NCI-H187 (cell line): ENCODE measurements around the gene BANF1.
"Not testable (repeated sequence)": the region's sequence is repeated elsewhere in the genome, so short reads cannot be mapped to it uniquely, and the experiment has no call there.

Experiments
- DNase-seq, 2 experiments: peaks; one replicate each; lab custom pipeline; 2025; lab: John Stamatoyannopoulos, UW

Gene BANF1

DNA sequence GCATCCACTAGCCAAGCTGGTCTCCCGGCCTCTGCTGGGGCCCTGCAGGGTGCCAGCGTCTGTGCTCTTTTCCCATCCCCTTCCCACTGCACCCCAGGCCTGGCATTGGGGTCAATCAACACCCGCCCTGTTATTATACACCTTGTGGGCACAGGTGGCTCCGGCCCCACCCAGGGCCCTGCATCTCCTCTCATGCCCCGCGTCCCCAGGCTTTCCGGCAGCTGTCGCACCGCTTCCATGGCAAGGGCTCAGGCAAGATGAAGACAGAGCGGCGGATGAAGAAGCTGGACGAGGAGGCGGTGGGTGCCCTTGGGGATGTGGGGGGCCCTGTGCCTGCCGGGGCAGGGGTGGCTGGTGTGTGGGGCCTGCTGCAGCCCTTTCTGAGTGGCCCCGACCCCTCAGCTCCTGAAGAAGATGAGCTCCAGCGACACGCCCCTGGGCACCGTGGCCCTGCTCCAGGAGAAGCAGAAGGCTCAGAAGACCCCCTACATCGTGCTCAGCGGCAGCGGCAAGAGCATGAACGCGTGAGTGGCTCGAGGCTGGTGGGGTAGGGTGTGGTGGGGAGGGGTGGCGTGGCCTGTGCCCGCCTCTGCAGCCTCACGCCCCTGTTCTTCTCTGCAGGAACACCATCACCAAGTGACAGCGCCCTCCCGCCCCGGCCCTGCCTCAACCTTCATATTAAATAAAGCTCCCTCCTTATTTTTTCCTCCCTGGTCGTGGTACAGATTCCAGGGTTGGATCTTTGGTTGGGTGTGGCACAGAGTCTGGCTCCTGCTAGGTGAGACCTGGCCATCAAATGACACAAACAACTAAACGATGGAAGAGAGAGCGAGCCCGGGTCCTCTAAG, 23.7 kb upstream of the BANF1 start:
- no peak for DNase-seq

DNA sequence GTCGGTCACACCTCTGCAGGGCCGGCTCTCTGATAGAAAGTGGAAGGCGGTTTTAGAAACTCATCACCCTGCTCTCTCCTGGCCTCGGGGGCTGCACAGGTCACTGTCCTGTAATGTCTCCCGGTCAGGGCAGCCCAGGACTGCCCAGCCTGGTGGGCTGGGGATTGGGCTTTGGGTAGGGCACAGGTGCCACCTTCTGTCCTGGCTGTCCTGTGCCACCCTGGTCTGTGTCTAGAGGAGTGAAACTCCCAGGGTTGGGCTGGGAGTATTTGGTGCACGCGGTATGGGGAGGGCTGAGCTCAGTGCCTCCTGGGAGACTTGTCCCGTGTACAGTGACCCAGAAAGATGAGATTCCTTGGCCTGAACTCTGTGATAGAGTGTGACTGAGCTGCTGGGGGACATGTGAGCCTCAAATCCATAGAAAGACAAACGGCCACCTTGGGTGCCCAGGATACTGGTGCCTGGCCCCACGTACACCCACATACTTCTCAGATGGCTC, 23.0 kb upstream of the BANF1 start:
- DNase-seq, result no peak

DNA sequence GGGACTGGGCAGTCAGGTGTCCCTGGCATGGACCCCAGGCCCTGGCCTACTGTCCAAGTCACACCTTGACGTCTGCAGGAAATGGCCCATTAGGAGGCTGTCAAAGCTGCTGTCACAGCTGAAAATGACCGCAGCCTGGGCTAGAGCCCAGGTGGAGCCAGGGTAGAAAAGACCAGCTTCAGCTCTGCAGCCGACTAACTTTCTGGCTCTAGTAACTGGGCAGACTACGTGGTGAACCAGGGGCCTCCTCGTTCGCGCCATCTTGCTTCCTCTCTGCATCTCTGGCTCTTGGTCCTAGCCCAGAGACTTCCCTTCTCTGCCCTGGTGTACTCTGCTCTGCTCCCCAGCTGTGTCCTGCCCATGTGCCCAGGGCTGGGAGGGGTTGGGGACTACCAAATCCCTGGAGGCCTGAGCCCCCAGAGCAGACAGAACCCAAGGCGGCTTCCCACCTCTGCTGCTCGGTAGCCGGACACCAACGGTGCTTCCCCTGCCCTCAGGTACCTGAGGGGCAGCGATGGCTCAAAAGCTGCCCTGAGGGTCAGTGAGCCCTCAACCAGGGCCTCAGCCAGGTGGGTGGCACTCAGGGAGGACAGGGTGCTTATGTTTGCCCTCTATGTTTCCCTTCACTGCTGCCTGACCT, 21.1 kb upstream of the BANF1 start:
- no peak for DNase-seq

DNA sequence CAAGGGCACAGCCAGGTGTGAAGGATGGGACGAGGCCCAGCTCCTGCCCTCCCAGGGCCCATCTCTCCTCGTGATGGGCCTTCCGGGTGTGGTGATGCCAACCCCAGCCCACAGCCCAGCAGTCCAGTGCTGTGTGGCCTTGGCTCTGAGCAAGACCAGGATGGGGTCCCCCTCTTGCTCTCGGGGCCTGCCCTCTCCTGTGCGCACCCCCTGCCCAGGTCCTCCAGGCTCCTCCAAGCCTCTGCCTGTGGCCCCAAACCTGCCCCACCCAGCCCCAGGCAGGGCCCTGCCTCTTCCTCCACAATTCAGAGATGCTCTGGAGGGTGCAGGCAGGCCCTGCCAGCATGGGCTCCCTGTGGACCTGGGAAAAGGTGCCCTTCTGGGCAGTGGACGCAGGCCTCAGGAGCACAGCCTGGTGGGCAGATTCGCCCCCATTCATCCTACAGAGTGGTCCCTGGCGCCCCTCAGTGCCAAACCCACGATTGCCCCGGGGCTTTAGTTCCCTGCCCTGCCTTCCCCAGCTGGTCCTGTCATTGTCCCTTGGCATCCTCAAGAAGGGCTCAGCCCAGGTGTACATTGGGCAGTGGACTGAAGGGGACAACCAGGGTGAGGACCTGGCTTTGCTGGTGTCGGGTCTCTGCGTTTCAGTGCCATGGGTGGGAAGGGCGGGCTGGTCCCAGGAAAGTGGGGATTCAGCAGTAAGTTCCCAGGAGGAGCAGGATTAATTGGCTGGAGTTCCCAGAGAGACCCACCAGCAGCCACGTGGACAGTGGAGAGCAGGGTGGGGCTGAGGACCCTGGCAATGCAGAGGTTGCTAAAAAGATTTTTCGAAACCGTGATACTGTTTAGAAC, 20.1 kb upstream of the BANF1 start:
- no peak for DNase-seq

DNA sequence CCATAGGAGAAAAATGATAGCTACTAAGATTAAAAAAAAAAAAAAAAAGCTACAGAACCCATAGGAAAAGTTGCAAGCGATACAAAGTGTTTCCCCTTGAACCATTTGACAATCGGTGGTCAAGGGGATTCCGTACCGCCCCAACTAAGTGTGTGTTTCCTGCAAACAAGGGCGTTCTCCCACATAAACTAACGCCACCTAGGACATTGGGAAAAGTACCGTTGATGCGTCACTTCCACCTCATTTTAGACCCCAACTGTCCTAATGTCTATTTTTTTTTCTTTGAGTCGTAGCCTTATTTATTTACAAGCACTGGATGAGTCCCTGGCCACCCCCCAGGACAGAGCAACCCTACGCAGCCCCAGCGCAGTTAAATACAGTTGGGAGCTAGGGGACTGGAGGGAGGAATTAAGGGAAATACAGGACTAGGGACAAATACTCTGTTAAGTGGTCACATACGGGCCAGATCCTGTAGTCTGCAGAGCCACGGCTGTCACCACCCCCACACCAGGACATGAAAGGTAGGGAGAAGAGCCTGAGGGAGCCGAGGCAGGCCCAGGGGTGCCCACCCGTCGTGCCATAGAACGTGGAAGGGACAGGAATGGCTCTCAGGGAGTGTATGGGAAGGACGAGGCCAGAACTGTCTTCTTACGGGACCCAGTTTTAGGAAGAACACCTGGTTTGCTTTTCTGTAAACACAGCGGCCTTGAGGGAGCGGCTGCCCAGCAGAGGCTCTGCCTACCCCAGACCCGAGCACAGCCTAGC, 19.3 kb upstream of the BANF1 start:
- DNase-seq, result no peak

DNA sequence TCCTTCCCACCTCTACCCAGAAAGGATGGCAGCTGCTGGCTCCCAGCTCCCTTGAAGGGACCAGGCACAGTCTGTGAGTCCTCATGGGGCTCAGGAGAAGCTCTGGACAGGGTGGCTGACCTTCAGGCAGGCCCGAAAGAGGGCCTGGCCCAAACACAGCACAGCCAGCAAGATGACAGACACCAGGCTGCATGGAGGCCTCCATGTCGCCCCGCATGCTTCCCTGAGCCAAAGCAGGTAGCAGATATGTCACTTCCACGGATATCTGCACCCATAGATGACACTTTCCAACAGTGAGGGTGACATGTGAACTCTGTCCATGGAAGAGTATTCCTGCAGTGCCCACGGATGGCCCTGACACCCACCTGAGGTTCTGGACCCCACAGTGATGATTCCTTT, 18.7 kb upstream of the BANF1 start:
- no peak for DNase-seq

DNA sequence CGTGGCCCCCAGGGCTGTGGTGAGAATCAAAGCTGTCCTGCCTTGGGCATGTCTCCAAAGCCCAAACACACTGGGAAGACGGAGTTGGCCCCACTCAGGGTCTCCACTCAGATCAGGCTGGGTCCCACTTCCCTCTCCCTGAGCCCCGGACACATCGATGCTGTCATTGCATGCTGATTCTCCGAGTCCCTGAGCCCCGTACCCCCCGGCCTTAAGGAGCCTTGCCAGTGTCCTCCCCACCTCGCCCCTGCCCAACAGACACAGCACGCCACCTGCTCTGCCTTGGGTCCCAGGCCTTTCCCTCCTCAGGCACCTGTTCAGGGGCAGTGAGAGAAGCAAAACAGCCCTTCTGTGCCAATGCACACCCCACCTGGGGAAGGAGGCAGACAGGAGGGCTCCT, 15.0 kb upstream of the BANF1 start:
- no peak for DNase-seq

DNA sequence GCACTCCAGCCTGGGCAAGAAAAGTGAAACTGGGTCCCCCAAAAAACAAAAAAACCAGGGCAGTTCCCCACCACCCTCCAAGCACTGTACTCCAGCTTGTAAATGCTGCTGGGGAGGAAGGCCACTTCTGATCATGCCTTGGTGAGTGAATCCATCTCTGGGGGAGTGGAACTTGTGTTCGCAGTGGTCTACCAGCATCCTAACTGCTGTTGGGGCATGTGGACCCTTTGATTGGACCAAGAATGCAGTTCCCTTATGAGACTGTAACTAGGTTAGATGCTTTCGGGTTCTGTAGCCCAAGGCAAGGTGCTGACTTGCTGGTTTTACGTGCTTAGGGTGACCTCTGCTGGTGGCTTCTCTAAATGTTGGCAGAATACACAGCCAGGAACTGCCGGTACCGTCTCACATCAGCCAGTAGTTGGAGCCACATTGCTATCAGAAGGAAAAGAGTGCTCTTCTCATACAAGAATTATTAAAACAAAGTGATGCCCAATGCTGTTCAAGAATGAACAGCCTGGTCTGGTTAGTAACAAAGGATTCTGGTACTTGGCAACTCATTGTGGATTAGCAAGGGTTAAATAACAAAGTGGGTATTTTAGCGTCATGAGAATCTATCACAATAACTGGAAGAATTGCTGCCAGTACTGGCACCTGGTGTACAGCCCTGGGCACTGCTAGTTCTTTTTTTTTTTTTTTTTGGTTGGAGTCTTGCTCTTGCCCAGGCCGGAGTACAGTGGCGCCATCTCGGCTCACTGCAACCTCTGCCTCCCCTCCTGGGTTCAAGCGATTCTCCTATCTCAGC, 13.3 kb upstream of the BANF1 start:
- peak; percentile 73 to 79 for DNase-seq

DNA sequence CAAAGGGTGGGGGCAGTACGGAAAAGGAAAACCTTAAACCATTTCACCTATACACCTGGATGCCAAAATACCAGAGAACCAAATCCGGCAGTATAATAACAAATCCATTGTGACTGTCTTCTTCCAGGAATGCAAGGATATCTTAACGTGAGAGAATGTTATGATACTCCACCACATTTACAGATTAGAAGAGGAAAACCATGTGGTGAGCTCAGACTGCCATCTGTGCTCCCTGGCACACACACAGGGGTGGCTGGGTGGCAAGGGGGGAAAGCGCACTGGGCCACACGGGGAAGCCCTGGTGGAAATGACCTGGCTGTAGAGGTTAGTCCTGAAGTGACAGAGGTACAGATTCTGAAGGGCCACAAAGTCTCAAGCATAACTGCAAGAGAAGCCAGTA, 10.2 kb upstream of the BANF1 start:
- no peak for DNase-seq

DNA sequence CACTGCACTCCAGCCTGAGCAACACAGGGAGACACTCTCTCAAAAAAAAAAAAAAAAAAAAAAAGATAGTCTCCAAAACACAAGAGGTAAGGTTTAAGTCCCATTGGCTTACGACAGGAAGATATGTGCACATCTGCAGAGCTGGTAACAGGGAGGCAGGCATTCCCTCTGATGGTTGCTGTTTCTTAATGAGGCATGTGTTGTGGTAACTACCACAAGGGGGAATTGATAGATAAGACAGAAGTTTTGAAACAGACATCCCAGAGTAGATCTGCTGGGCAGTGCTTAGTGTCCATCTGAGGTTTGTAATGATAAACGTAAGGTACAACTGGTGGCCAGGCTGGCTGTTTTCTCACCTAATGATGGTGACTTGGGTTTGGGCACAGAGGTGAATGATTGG, 5.0 kb upstream of the BANF1 start:
- DNase-seq, result no peak

DNA sequence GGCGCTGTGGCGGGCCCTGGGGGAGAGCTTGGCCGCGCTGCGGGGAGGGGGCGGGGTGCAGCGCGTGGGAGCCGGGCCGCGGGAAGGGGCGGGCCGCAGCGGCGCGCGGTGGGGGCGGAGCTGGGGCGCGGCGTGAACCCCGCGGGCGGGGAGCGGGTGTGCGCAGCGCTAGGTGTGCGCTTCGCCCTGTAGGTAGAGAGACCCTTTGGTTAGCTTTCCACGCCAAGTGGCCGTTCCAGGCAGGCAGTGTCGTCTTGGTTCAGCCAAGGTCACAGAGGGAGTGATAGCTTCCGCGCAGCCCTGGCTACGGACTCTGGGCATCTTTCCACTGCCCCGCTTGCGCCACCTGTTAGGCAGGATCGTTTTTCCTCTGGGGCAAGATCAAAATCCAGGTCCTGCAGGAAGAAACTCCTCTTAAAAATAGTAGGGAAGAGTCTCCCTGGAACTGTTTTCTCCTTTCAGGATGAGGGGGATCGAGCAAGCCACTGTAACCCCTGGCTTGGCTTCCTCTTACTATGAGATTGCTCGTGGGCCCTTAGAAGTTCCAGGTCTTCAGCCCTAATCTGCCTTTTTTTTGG, 434 bp downstream of the BANF1 start:
- peak in 1 of 2 experiments; percentile 51 for DNase-seq

DNA sequence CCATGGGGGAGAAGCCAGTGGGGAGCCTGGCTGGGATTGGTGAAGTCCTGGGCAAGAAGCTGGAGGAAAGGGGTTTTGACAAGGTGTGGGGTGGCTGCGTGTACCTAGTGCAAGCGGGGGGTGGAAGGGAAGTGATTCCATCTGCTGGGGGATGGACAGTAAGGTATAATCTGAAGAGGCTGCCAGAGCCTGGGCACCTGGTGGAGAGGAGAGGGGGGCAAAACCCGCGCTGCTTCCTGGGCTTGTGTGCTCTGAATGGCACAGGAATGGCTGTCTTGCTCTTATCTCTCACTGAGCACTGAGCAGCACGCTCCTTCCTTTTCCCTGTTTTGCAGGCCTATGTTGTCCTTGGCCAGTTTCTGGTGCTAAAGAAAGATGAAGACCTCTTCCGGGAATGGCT, 988 bp downstream of the BANF1 start:
- no peak for DNase-seq

DNA sequence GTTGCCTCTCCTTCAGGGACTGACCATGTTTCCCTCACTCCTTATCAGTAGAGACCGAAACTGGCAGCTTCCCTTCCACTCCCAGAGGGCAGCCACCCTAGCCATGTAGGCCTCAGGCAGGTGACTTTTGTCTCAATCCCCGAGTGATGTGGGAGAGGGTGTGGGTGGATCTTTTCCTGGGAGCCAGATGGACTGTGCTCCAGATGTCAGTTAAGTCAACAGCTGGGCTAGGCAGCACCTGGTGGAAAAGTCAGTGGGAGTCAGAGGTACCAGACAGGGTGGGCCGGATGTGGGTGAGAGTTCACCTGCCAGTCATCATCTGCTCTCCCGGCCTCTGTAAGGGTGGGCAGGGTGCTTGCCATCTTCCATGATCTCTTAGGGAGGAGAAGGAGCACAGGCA, 1.9 kb downstream of the BANF1 start:
- no peak for DNase-seq

DNA sequence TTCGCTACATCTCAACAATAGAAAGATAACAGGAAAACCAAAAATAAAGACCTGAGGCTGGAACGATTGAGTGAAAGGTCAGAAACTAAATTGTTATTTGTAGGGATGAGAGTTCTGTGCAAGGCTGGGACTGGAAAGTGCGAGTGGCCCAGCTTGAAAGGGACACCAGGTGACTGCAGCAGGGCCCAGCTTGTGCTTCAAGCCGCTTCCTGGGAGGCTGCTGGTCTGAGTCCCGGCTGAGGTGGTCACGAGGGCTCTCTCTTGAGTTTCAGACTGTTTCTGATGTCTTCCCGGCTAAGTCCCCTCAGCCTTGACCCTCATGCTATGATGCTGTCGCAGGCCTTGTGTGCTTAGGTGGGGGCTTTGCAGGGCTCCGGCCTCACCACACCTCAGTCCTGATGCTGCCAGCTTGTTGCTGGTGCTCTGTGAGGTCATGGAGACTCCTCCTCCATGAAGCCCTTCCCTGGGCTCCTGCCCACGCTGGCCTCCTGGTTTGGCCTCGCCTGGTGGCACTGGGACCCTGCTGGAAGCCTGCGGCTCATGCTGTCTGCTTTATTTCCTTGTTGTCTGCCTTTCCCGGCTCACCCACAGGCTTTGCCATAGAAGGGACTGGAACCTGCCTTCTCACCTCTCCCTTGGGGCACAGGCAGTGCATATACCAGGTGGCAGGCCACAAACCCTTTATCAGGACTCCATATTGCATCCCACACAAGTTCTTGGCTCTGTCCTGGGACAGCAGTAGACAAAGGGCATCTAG, 4.0 kb downstream of the BANF1 start:
- no peak for DNase-seq

DNA sequence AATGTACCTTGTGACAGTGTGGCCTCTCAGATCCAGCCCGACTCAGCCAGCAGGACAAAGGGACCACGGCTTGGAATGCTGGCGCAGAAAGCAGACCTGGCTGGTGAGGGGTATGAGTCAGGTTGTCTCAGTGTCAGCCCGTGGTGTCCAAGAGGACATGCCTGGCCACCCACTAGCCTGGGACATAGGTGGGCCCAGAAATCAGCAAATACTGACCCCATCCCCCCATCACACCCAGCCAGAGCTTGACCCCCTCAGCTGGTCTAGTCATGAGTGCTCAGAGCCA, 4.5 kb downstream of the BANF1 start:
- no peak for DNase-seq

DNA sequence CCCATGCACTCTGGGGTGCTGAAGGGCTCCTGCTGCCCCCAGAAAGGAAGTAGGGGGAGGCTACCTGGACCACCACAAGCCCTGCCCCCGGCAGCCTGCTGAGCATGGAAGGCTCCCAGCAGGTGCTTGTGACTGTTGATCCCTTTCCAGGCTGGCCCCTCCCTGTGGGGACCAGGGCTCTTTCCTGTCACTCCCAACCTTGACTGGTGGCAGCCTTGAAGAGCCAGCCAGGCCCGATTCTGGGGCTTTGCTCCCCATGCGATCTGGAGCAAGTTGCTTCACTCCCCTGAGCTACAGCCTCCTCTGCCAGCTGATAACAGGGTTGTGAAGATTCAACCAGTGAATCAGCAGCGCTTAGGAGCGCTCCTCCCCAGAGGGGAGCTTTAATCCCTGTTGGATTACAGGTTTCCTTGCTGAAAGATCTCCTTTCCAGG, 4.9 kb downstream of the BANF1 start:
- DNase-seq, result no peak

DNA sequence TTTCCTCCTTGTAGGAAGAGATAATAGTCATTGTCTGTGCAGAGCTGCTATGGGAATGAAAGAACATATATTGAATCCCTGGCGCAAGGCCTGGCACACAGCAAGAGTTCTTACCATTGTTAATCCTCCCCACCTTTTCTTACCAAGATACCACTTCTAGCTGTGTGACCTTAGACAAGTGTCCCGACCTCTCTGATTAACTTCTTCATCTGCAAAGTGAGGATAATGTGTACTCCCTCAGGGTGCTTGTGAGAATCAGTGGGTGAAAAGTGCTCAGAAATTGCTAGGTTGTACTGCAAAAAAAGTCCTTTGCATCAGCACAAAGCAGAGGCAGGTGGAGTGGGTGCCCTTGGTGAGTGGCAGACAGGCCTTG, 5.8 kb downstream of the BANF1 start:
- no peak for DNase-seq

DNA sequence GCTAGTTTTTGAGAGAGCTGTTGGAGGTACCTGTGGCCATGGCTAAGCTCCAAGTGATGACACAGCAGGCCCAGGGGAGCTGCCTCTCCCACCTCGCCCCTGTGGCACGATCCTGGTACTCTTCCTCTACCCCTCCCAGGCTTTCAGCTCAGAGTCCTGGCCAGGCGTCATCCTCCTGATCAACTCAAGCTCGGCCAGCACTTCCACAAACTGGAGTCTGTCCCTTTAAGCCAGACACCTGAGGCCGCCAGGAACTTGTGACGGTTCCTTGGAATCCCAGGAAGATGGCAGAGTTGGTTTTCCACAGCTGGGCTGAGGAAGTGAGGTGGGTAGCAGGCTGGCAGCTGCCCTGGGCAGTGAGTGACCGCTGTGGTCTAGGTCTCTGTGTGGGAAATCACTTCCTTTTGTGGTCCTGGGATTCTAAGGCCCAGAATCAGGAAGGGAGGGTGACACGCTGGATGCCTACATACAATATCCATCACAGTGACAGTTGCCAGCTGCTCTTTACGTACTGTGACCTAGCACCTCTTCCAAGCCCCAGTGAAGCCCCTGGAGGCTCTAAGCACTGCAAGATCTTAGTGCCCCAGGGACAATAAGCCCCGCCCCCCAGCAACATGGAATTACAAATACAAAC, 6.3 kb downstream of the BANF1 start:
- no peak for DNase-seq

DNA sequence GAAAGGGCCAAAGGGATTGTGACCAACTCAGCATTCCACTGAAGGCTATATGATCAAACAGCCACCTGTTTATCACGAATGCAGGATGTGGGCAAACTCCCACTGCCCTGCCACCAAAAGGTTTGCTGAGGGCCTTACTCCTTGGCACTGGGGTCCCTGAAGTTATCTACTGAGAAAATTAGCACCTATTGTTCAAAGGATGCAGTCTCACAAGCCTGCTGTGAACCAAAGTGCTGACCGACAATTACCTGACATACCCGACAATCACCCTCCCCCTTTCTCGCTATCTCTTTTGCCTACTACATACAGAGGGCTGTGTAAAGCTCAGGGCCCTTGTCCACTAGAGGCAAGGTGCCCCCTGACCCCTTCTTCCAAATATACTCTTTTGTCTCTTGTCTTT, 7.7 kb downstream of the BANF1 start:
- not testable (repeated sequence) for DNase-seq
